WTC11 (cell line): ENCODE measurements around the gene JOSD1. TPM values are rescaled to one million over a fixed set of nuclear protein-coding genes. Genes with fewer than 3 reads are reported as not detected.
A peak's percentile ranks its signal among the peaks of the same experiment; 100 is the strongest.

Source experiments
- ATAC-seq: fragments of 200-7000 bp; cut with Tn5 transposase; 2 replicates; pipeline ENCODE4 v1.10.0; 2021; ENCODE audit warnings: mild to moderate bottlenecking, moderate library complexity
- CTCF ChIA-PET: fragments of 300-600 bp; sonication (Branson Sonifier 250); formaldehyde crosslinking; loops from one replicate; lab custom pipeline; 2021; ENCODE audit warnings: antibody characterized with exemption; lab: Charles Lee
- POLR2A ChIA-PET: fragments of 350-600 bp; sonication (Branson Sonifier 250); formaldehyde crosslinking; loops from one replicate; lab custom pipeline; 2021; ENCODE audit warnings: antibody characterized with exemption; lab: Charles Lee
- DNase-seq: peaks from one replicate; pipeline ENCODE4 v3.0.0; 2021; ENCODE audit warnings: low spot score
- H3K27ac Mint-ChIP-seq: 2 replicates; pipeline ENCODE4 v1.8.0; 2021; ENCODE audit warnings: mixed read lengths
- H3K27me3 Mint-ChIP-seq: 2 replicates; pipeline ENCODE4 v1.8.0; 2021; ENCODE audit warnings: low read depth, mild to moderate bottlenecking, moderate library complexity, mixed read lengths
- H3K36me3 Mint-ChIP-seq: 2 replicates; pipeline ENCODE4 v1.8.0; 2021; ENCODE audit warnings: mixed read lengths
- H3K4me1 Mint-ChIP-seq: 2 replicates; pipeline ENCODE4 v1.8.0; 2022; ENCODE audit warnings: mixed read lengths
- H3K4me3 Mint-ChIP-seq: 2 replicates; pipeline ENCODE4 v1.8.0; 2021; ENCODE audit warnings: mild to moderate bottlenecking, moderate library complexity, mixed read lengths
- H3K9me3 Mint-ChIP-seq: 2 replicates; pipeline ENCODE4 v1.8.0; 2021; ENCODE audit warnings: mixed read lengths
- ATF1 ChIP-seq: sonication (generic); formaldehyde crosslinking; IDR thresholded peaks from 2 replicates; pipeline ENCODE4 v1.8.1; 2023; ENCODE audit warnings: mild to moderate bottlenecking, moderate library complexity, missing genetic modification reagents
- CBFB ChIP-seq: sonication (generic); formaldehyde crosslinking; IDR thresholded peaks from 2 replicates; pipeline ENCODE4 v1.8.1; 2022; ENCODE audit warnings: mild to moderate bottlenecking, low read depth, missing genetic modification reagents
- E2F5 ChIP-seq: sonication (generic); formaldehyde crosslinking; IDR thresholded peaks from 2 replicates; pipeline ENCODE4 v1.8.1; 2022; ENCODE audit warnings: mild to moderate bottlenecking, moderate library complexity, missing genetic modification reagents
- FOXP1 ChIP-seq: sonication (generic); formaldehyde crosslinking; IDR thresholded peaks from 2 replicates; pipeline ENCODE4 v1.8.0; 2022; ENCODE audit warnings: missing genetic modification reagents, mild to moderate bottlenecking, moderate library complexity, borderline replicate concordance
- ZMAT4 ChIP-seq: fragments of 250-450 bp; sonication (Bioruptor Pico); IDR thresholded peaks from 2 replicates; pipeline ENCODE4 v1.9.0; 2021; ENCODE audit warnings: mild to moderate bottlenecking
- ZNF425 ChIP-seq: fragments of 250-450 bp; sonication (Bioruptor Pico); conservative IDR thresholded peaks from 2 replicates; pipeline ENCODE4 v1.9.0; 2021; ENCODE audit warnings: mild to moderate bottlenecking
- ZSCAN18 ChIP-seq: fragments of 250-450 bp; sonication (Bioruptor Pico); IDR thresholded peaks from 2 replicates; pipeline ENCODE4 v2.1.2; 2022; ENCODE audit warnings: mild to moderate bottlenecking, moderate library complexity
- total RNA-seq: library from RNA; stranded (reverse); gene quantifications from 3 replicates; pipeline ENCODE4 v1.2.3, GENCODE V29; 2021
- TF ChIP-seq, protein P1 (sequence below): sonication (generic); formaldehyde crosslinking; IDR thresholded peaks from 2 replicates; pipeline ENCODE4 v1.8.1; 2022; ENCODE audit warnings: missing genetic modification reagents, borderline replicate concordance
- TF ChIP-seq, protein P2 (sequence below): fragments of 200-600 bp; IDR thresholded peaks from 2 replicates; pipeline ENCODE4 v1.8.0; 2022; ENCODE audit warnings: antibody characterized with exemption

Gene JOSD1
- total RNA-seq, 1 experiment from 2014 or later = 24.5 TPM

DNA sequence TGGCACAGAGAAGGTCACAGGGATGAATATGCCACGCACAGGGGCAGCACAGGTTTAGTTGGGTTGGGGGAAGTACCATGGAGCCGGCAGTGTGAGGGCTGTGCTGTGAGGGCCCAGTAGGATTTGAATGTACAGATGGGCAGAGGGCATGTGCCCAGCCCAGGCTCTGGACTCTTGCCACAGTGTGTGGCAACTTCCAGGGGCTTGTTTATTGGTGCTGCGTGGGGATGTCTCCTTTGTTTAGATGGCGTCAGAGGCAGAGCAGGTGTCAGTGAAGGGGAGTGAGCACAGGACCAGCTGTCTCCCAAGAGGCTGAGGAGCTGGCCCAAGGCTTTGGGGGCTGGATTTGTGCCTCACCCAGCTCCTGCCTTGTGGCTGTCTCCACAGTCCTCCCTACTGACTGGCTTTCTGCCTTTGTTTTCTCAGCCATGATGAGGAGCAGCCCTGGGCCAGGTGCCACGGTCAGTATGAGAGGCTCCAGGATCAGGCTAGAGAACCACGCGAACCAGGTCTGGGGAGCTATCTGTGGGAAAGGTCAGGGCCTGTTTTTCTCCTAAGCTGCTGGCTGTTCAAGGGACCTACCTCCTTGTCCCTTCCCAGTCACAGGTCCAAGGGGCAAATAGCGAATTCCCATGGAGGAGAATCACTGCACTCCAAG lies 33.1 kb upstream of the JOSD1 start:
- POLR2A ChIA-PET = interaction anchor here (1.1 to 1.8 kb wide), 2 partner anchors 8 to 13 kb away, joined by 3 to 5 read pairs; no protein-coding TSS in a partner anchor
- no peaks in the 10 kb centered on the region for H3K27me3 Mint-ChIP-seq
- ATAC-seq (no peak), DNase-seq (no peak)
- H3K36me3 Mint-ChIP-seq = peaks cover 34% of the 10 kb centered on the region
- TF ChIP-seq CBFB (no peak), FOXP1 (CRISPR knock-in tag) (no peak), ZMAT4 (CRISPR knock-in tag) (no peak)
- H3K4me1 Mint-ChIP-seq = 0 out of 2 replicates have a peak, but pooled peaks cover 3% of the 10 kb centered on the region
- CTCF ChIA-PET = interaction anchor here (0.7 to 4.0 kb wide), 21 partner anchors 9 to 597 kb away, joined by 3 to 43 read pairs (median 4); partner anchors contain the start of genes GTPBP1 and TOMM22
- H3K9me3 Mint-ChIP-seq = no peaks in the 10 kb centered on the region
- no peak overlapping the region for H3K27ac Mint-ChIP-seq
- H3K4me3 Mint-ChIP-seq = no peak overlapping the region

GRCh38 chr22:38733329-38733723 lies 32.6 kb upstream of the JOSD1 start:
- ATAC-seq (peak; percentile 77), DNase-seq (peak; percentile 72)
- H3K36me3 Mint-ChIP-seq = peaks cover 39% of the 10 kb centered on the region

More at GRCh38 chr22:38733329-38733723, 32.6 kb upstream of the JOSD1 start:
- CTCF ChIA-PET = interaction anchor here (0.5 to 4.0 kb wide), 22 partner anchors 9 to 136 kb away, joined by 3 to 43 read pairs (median 4); partner anchors contain the start of genes GTPBP1 and TOMM22
- H3K9me3 Mint-ChIP-seq = no peaks in the 10 kb centered on the region
- TF ChIP-seq, protein P1, sequence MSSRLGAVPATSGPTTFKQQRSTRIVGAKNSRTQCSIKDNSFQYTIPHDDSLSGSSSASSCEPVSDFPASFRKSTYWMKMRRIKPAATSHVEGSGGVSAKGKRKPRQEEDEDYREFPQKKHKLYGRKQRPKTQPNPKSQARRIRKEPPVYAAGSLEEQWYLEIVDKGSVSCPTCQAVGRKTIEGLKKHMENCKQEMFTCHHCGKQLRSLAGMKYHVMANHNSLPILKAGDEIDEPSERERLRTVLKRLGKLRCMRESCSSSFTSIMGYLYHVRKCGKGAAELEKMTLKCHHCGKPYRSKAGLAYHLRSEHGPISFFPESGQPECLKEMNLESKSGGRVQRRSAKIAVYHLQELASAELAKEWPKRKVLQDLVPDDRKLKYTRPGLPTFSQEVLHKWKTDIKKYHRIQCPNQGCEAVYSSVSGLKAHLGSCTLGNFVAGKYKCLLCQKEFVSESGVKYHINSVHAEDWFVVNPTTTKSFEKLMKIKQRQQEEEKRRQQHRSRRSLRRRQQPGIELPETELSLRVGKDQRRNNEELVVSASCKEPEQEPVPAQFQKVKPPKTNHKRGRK = no peak
- TF ChIP-seq ZNF425 (no peak), ZSCAN18 (CRISPR knock-in tag) (no peak), E2F5 (CRISPR knock-in tag) (no peak), ATF1 (CRISPR knock-in tag) (no peak)
- TF ChIP-seq, protein P2, sequence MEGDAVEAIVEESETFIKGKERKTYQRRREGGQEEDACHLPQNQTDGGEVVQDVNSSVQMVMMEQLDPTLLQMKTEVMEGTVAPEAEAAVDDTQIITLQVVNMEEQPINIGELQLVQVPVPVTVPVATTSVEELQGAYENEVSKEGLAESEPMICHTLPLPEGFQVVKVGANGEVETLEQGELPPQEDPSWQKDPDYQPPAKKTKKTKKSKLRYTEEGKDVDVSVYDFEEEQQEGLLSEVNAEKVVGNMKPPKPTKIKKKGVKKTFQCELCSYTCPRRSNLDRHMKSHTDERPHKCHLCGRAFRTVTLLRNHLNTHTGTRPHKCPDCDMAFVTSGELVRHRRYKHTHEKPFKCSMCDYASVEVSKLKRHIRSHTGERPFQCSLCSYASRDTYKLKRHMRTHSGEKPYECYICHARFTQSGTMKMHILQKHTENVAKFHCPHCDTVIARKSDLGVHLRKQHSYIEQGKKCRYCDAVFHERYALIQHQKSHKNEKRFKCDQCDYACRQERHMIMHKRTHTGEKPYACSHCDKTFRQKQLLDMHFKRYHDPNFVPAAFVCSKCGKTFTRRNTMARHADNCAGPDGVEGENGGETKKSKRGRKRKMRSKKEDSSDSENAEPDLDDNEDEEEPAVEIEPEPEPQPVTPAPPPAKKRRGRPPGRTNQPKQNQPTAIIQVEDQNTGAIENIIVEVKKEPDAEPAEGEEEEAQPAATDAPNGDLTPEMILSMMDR = peak; percentile 76
- H3K4me3 Mint-ChIP-seq = no peak overlapping the region
- peak overlapping the region; percentile 65; the same call in 1 of the 2 replicates for H3K27ac Mint-ChIP-seq
- H3K27me3 Mint-ChIP-seq = no peaks in the 10 kb centered on the region
- H3K4me1 Mint-ChIP-seq = 0 out of 2 replicates have a peak, but pooled peaks cover 3% of the 10 kb centered on the region
- POLR2A ChIA-PET = interaction anchor here (1.1 to 1.8 kb wide), 2 partner anchors 9 to 14 kb away, joined by 3 to 5 read pairs; no protein-coding TSS in a partner anchor
